ENCODE results near the gene THRB. TPM values are rescaled to one million over a fixed set of nuclear protein-coding genes. Genes with fewer than 3 reads are reported as not detected.

Gene THRB
- polyA plus RNA-seq, 2 of the 4 experiments (the other 2 are of a cell fraction) = 2.0 to 2.3 TPM

DNA sequence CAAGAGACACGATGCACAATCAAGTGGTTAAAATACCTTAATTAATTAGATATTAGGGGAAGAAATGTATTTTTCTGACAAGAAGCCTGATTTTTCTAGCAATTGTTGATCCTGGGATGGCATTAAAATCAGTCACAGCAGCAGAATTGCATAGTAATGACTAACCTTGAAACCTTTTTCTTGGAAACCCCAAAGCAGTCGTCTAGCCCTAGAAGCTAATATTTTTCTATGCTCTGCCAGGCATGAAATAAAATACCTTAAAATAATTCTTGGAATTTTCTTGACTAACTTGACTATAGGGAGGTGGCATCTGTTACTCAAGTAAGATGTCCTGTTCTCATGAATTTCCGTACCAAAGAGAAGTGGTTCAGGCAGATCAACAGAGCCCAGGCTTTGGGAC, 204.1 kb downstream of the THRB start:
- Histone ChIP-seq H3K4me3 (no peak overlapping the region), H3K4me2 (no peak overlapping the region), H3K4me1 (no peaks in the 10 kb centered on the region), H3K9me3 (0 out of 3 replicates have a peak, but pooled peaks cover 6% of the 10 kb centered on the region), H3K27ac (no peak overlapping the region)
- CTCF ChIA-PET = no interaction called here
- DNase-seq (ENCODE audit: low read depth in 1 of 2, low spot score in 1 of 2) (no peak), FAIRE-seq (no peak), ATAC-seq (no peak)
- no peak for TF ChIP-seq POLR2A (IDR thresholded peaks at IDR 0.05; ENCODE audit: low read length)
- TF ChIP-seq ZNF302 (CRISPR knock-in tag; IDR thresholded peaks at IDR 0.05) = no peak
- no peak for TF ChIP-seq NPAS2 (CRISPR knock-in tag; IDR thresholded peaks at IDR 0.05; ENCODE audit: borderline replicate concordance)
- TF ChIP-seq TP53 (CRISPR knock-in tag; IDR thresholded peaks at IDR 0.05) = no peak
- no peak for TF ChIP-seq CBX8 (IDR thresholded peaks at IDR 0.05)
- TF ChIP-seq SREBF2 (IDR thresholded peaks at IDR 0.05) = no peak
- TF ChIP-seq ZSCAN20 (CRISPR knock-in tag; IDR thresholded peaks at IDR 0.05) = no peak
- no peak for TF ChIP-seq RCOR1 (IDR thresholded peaks at IDR 0.05; ENCODE audit: low read depth, low read length)
- no peak for TF ChIP-seq HOXB13 (CRISPR knock-in tag; IDR thresholded peaks at IDR 0.05; ENCODE audit: low read depth)
- POLR2A ChIA-PET = no interaction called here
- 58% methylated on average over 3 of the region's 3 CpGs for WGBS (ENCODE audit: missing lambda C conversion rate)

DNA sequence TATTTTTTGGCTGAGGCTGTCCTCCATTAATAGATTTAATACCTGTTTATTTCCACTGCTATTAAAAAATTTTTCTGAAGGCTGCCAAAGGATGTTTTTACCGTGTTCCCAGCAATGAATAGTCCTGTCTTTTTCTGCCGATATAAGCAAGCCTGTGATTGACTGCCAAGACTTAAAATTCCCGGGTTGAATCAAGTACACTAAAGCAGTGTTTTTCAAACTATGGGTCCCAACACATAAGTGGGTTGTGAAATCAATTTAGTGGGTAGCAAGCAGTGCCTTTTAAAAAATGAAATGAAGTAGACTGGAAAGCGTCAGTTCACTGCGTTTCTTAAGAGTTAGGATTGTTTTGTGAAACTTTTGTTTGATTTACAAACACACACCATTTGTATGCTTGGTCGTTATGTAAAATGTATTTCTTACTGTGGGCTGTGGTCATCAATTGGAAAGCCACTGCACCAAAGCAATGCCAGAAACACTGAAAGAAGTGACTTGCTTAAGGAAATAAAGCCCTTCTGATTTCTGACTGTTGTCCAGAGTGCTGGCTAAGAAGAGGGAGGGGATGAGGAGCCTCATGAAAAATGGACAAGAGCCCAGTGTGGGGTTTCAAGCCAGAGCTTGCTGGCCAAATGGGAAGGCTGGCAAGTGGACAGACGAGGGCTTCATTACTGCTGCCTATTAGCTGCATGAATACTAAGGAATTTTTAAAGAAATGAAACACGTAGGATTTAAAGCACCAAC, 206.0 kb downstream of the THRB start:
- no peaks in the 10 kb centered on the region for H3K4me1 ChIP-seq
- H3K4me3 ChIP-seq = no peak overlapping the region
- DNase-seq (ENCODE audit: low read depth in 1 of 2, low spot score in 1 of 2) (no peak), FAIRE-seq (no peak), ATAC-seq (no peak)
- H3K9me3 ChIP-seq = no peaks in the 10 kb centered on the region
- 67% methylated on average over 8 of the region's 8 CpGs for WGBS (ENCODE audit: missing lambda C conversion rate)
- H3K27ac ChIP-seq = no peak overlapping the region
- TF ChIP-seq, protein P1, sequence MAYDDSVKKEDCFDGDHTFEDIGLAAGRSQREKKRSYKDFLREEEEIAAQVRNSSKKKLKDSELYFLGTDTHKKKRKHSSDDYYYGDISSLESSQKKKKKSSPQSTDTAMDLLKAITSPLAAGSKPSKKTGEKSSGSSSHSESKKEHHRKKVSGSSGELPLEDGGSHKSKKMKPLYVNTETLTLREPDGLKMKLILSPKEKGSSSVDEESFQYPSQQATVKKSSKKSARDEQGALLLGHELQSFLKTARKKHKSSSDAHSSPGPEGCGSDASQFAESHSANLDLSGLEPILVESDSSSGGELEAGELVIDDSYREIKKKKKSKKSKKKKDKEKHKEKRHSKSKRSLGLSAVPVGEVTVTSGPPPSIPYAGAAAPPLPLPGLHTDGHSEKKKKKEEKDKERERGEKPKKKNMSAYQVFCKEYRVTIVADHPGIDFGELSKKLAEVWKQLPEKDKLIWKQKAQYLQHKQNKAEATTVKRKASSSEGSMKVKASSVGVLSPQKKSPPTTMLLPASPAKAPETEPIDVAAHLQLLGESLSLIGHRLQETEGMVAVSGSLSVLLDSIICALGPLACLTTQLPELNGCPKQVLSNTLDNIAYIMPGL (CRISPR knock-in tag; IDR thresholded peaks at IDR 0.05; ENCODE audit: borderline replicate concordance) = no peak
- no peak for TF ChIP-seq SMC3 (IDR thresholded peaks at IDR 0.05)
- no peak for TF ChIP-seq JUN (IDR thresholded peaks at IDR 0.05)
- TF ChIP-seq NFE2L2 (conservative IDR thresholded peaks at IDR 0.05; ENCODE audit: low read length) = no peak
- no peak for TF ChIP-seq HOXB5 (CRISPR knock-in tag; IDR thresholded peaks at IDR 0.05)
- TF ChIP-seq, protein P2, sequence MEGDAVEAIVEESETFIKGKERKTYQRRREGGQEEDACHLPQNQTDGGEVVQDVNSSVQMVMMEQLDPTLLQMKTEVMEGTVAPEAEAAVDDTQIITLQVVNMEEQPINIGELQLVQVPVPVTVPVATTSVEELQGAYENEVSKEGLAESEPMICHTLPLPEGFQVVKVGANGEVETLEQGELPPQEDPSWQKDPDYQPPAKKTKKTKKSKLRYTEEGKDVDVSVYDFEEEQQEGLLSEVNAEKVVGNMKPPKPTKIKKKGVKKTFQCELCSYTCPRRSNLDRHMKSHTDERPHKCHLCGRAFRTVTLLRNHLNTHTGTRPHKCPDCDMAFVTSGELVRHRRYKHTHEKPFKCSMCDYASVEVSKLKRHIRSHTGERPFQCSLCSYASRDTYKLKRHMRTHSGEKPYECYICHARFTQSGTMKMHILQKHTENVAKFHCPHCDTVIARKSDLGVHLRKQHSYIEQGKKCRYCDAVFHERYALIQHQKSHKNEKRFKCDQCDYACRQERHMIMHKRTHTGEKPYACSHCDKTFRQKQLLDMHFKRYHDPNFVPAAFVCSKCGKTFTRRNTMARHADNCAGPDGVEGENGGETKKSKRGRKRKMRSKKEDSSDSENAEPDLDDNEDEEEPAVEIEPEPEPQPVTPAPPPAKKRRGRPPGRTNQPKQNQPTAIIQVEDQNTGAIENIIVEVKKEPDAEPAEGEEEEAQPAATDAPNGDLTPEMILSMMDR (IDR thresholded peaks at IDR 0.05) = no peak
- TF ChIP-seq KDM1A (IDR thresholded peaks at IDR 0.05; ENCODE audit: low read depth) = no peak
- no peak for TF ChIP-seq HOXB13 (CRISPR knock-in tag; IDR thresholded peaks at IDR 0.05; ENCODE audit: low read depth)
- no peak for TF ChIP-seq JUNB (IDR thresholded peaks at IDR 0.05)
- no peak for TF ChIP-seq RFX5 (IDR thresholded peaks at IDR 0.05)
- no peak for TF ChIP-seq MYC (IDR thresholded peaks at IDR 0.05; ENCODE audit: borderline replicate concordance, low read length)
- ChIA-PET POLR2A (no interaction called here), CTCF (no interaction called here)
- H3K4me2 ChIP-seq = no peak overlapping the region

DNA sequence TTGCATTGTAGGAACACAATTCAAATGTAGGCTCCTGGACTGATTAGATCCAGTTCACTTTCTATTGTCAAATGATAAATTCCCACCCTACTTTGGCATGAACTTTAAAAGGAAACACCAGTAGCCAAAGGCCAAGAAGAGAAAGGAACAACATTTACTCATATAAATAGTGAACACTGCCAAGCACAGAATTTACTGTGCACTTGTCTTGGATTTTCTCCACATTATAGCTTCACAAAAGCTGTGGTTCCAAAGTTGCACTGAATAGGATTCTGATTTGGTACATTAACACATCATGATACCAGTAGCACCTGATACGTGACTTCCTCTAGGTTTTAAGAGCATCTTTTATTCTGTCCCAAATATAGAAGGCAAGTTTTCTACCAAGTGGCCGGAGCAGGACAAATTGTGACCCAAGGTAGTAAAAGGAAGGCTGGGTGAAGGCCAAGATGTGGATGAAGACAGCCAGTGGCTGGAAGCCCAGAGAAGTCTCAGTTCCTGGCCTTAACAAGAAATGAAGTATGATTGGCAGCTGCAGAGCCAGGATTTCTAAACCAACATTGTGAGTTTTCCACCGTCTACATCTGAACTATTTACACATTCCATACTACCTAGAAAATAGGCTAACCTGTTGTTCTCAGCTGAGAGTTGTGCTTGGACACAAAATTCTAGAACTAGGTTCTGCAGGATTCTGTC, 206.7 kb downstream of the THRB start:
- CTCF ChIA-PET = no interaction called here
- TF ChIP-seq MYC (IDR thresholded peaks at IDR 0.05; ENCODE audit: borderline replicate concordance, low read length) (no peak), CBX2 (IDR thresholded peaks at IDR 0.05; ENCODE audit: borderline replicate concordance, low read depth) (no peak), BHLHE40 (IDR thresholded peaks at IDR 0.05; ENCODE audit: low read depth, low read length) (no peak), FOSL2 (IDR thresholded peaks at IDR 0.05) (no peak), FOSL2 (CRISPR knock-in tag; IDR thresholded peaks at IDR 0.05) (no peak), HDAC2 (IDR thresholded peaks at IDR 0.05) (no peak), RCOR1 (IDR thresholded peaks at IDR 0.05; ENCODE audit: low read depth, low read length) (no peak)
- TF ChIP-seq, protein P3, sequence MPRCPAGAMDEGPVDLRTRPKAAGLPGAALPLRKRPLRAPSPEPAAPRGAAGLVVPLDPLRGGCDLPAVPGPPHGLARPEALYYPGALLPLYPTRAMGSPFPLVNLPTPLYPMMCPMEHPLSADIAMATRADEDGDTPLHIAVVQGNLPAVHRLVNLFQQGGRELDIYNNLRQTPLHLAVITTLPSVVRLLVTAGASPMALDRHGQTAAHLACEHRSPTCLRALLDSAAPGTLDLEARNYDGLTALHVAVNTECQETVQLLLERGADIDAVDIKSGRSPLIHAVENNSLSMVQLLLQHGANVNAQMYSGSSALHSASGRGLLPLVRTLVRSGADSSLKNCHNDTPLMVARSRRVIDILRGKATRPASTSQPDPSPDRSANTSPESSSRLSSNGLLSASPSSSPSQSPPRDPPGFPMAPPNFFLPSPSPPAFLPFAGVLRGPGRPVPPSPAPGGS (IDR thresholded peaks at IDR 0.05) = no peak
- TF ChIP-seq, protein P4, sequence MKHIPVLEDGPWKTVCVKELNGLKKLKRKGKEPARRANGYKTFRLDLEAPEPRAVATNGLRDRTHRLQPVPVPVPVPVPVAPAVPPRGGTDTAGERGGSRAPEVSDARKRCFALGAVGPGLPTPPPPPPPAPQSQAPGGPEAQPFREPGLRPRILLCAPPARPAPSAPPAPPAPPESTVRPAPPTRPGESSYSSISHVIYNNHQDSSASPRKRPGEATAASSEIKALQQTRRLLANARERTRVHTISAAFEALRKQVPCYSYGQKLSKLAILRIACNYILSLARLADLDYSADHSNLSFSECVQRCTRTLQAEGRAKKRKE (CRISPR knock-in tag; IDR thresholded peaks at IDR 0.05; ENCODE audit: low read depth) = no peak
- Histone ChIP-seq H3K4me1 (no peaks in the 10 kb centered on the region), H3K27ac (no peak overlapping the region), H3K9me3 (no peaks in the 10 kb centered on the region), H3K4me3 (no peak overlapping the region), H3K4me2 (no peak overlapping the region)
- POLR2A ChIA-PET = no interaction called here
- no peak for FAIRE-seq
- 77% methylated on average over 3 of the region's 3 CpGs for WGBS (ENCODE audit: missing lambda C conversion rate)
- no peak for DNase-seq (ENCODE audit: low read depth in 1 of 2, low spot score in 1 of 2)
- no peak for ATAC-seq
